Measurements from ENCODE around the gene CALM1.

- TF ChIP-seq MLLT1 (IDR thresholded peaks at IDR 0.05), result no peak
- no peak for TF ChIP-seq SREBF2 (IDR thresholded peaks at IDR 0.05; ENCODE audit: low read length)
- no peak for TF ChIP-seq CTCF (IDR thresholded peaks at IDR 0.05 in 2 of 3, conservative IDR thresholded peaks at IDR 0.05 in 1 of 3; ENCODE audit: control insufficient read depth in 2 of 3, extremely low read depth in 1 of 3, insufficient read depth in 1 of 3, low read depth in 3 of 3, low read length in 3 of 3)
Observed at GRCh38 chr14:90398315-90398839, 1.5 kb downstream of the CALM1 start.

All from GM12878 (cell line).